Measurements from ENCODE around the gene EYS.

The EYS gene

GRCh38 chr6:65098349-65098748, 608.7 kb downstream of the EYS start:
- no peak overlapping the region for H3K9ac ChIP-seq (ENCODE audit: low read length)
- H3K4me1 ChIP-seq (ENCODE audit: control insufficient read depth, insufficient read depth, low read length) = no peaks in the 10 kb centered on the region
- no peaks in the 10 kb centered on the region for H3K27me3 ChIP-seq (ENCODE audit: control insufficient read depth, insufficient read depth, low read length)
- no peak overlapping the region for H3K27ac ChIP-seq (ENCODE audit: low read depth, low read length)
- H3K9me3 ChIP-seq (ENCODE audit: control insufficient read depth, insufficient read depth, low read depth, low read length) = no peaks in the 10 kb centered on the region
- H3K36me3 ChIP-seq (ENCODE audit: control insufficient read depth, insufficient read depth, low read length) = no peaks in the 10 kb centered on the region
- H3K4me3 ChIP-seq (ENCODE audit: low read depth, low read length) = no peak overlapping the region

GRCh38 chr6:65091561-65091960, 615.5 kb downstream of the EYS start:
- H3K9ac ChIP-seq (ENCODE audit: low read length) = no peak overlapping the region
- no peak overlapping the region for H3K27ac ChIP-seq (ENCODE audit: low read depth, low read length)
- H3K4me3 ChIP-seq (ENCODE audit: low read depth, low read length) = no peak overlapping the region
- H3K36me3 ChIP-seq (ENCODE audit: control insufficient read depth, insufficient read depth, low read length) = no peaks in the 10 kb centered on the region
- H3K9me3 ChIP-seq (ENCODE audit: control insufficient read depth, insufficient read depth, low read depth, low read length) = peaks cover 25% of the 10 kb centered on the region
- no peaks in the 10 kb centered on the region for H3K27me3 ChIP-seq (ENCODE audit: control insufficient read depth, insufficient read depth, low read length)
- no peaks in the 10 kb centered on the region for H3K4me1 ChIP-seq (ENCODE audit: control insufficient read depth, insufficient read depth, low read length)

GRCh38 chr6:65088575-65088974, 618.5 kb downstream of the EYS start:
- no peak overlapping the region for H3K9ac ChIP-seq (ENCODE audit: low read length)
- H3K4me1 ChIP-seq (ENCODE audit: control insufficient read depth, insufficient read depth, low read length) = no peaks in the 10 kb centered on the region
- no peak overlapping the region for H3K27ac ChIP-seq (ENCODE audit: low read depth, low read length)
- no peaks in the 10 kb centered on the region for H3K36me3 ChIP-seq (ENCODE audit: control insufficient read depth, insufficient read depth, low read length)
- H3K4me3 ChIP-seq (ENCODE audit: low read depth, low read length) = no peak overlapping the region
- no peaks in the 10 kb centered on the region for H3K27me3 ChIP-seq (ENCODE audit: control insufficient read depth, insufficient read depth, low read length)
- peaks cover 25% of the 10 kb centered on the region for H3K9me3 ChIP-seq (ENCODE audit: control insufficient read depth, insufficient read depth, low read depth, low read length)

GRCh38 chr6:65081756-65082155, 625.3 kb downstream of the EYS start:
- H3K9ac ChIP-seq (ENCODE audit: low read length) = no peak overlapping the region
- H3K4me3 ChIP-seq (ENCODE audit: low read depth, low read length) = no peak overlapping the region
- no peaks in the 10 kb centered on the region for H3K4me1 ChIP-seq (ENCODE audit: control insufficient read depth, insufficient read depth, low read length)
- no peaks in the 10 kb centered on the region for H3K27me3 ChIP-seq (ENCODE audit: control insufficient read depth, insufficient read depth, low read length)
- no peak overlapping the region for H3K27ac ChIP-seq (ENCODE audit: low read depth, low read length)
- no peaks in the 10 kb centered on the region for H3K36me3 ChIP-seq (ENCODE audit: control insufficient read depth, insufficient read depth, low read length)
- no peaks in the 10 kb centered on the region for H3K9me3 ChIP-seq (ENCODE audit: control insufficient read depth, insufficient read depth, low read depth, low read length)

- Histone ChIP-seq H3K36me3 (ENCODE audit: control insufficient read depth, insufficient read depth, low read length) (no peaks in the 10 kb centered on the region), H3K9ac (ENCODE audit: low read length) (no peak overlapping the region), H3K27ac (ENCODE audit: low read depth, low read length) (no peak overlapping the region), H3K4me3 (ENCODE audit: low read depth, low read length) (no peak overlapping the region), H3K4me1 (ENCODE audit: control insufficient read depth, insufficient read depth, low read length) (no peaks in the 10 kb centered on the region), H3K9me3 (ENCODE audit: control insufficient read depth, insufficient read depth, low read depth, low read length) (no peaks in the 10 kb centered on the region), H3K27me3 (ENCODE audit: control insufficient read depth, insufficient read depth, low read length) (no peaks in the 10 kb centered on the region)
Observed at GRCh38 chr6:65075705-65076230, 631.3 kb downstream of the EYS start.

- Histone ChIP-seq H3K27me3 (ENCODE audit: control insufficient read depth, insufficient read depth, low read length) (no peaks in the 10 kb centered on the region), H3K9ac (ENCODE audit: low read length) (no peak overlapping the region), H3K4me1 (ENCODE audit: control insufficient read depth, insufficient read depth, low read length) (no peaks in the 10 kb centered on the region), H3K4me3 (ENCODE audit: low read depth, low read length) (no peak overlapping the region), H3K36me3 (ENCODE audit: control insufficient read depth, insufficient read depth, low read length) (no peaks in the 10 kb centered on the region), H3K9me3 (ENCODE audit: control insufficient read depth, insufficient read depth, low read depth, low read length) (no peaks in the 10 kb centered on the region), H3K27ac (ENCODE audit: low read depth, low read length) (no peak overlapping the region)
Observed at GRCh38 chr6:65072500-65072899, 634.5 kb downstream of the EYS start.

- Histone ChIP-seq H3K4me3 (ENCODE audit: low read depth, low read length) (no peak overlapping the region), H3K9me3 (ENCODE audit: control insufficient read depth, insufficient read depth, low read depth, low read length) (no peaks in the 10 kb centered on the region), H3K27me3 (ENCODE audit: control insufficient read depth, insufficient read depth, low read length) (no peaks in the 10 kb centered on the region), H3K4me1 (ENCODE audit: control insufficient read depth, insufficient read depth, low read length) (no peaks in the 10 kb centered on the region), H3K36me3 (ENCODE audit: control insufficient read depth, insufficient read depth, low read length) (no peaks in the 10 kb centered on the region), H3K9ac (ENCODE audit: low read length) (no peak overlapping the region), H3K27ac (ENCODE audit: low read depth, low read length) (no peak overlapping the region)
Observed at GRCh38 chr6:65071480-65071879, 635.5 kb downstream of the EYS start.

- Histone ChIP-seq H3K9me3 (ENCODE audit: control insufficient read depth, insufficient read depth, low read depth, low read length) (no peaks in the 10 kb centered on the region), H3K27ac (ENCODE audit: low read depth, low read length) (no peak overlapping the region), H3K4me3 (ENCODE audit: low read depth, low read length) (no peak overlapping the region), H3K9ac (ENCODE audit: low read length) (no peak overlapping the region), H3K27me3 (ENCODE audit: control insufficient read depth, insufficient read depth, low read length) (no peaks in the 10 kb centered on the region), H3K36me3 (ENCODE audit: control insufficient read depth, insufficient read depth, low read length) (no peaks in the 10 kb centered on the region), H3K4me1 (ENCODE audit: control insufficient read depth, insufficient read depth, low read length) (no peaks in the 10 kb centered on the region)
Observed at GRCh38 chr6:65064844-65065243, 642.2 kb downstream of the EYS start.

GRCh38 chr6:65059568-65059967, 647.5 kb downstream of the EYS start:
- Histone ChIP-seq H3K27me3 (ENCODE audit: control insufficient read depth, insufficient read depth, low read length) (no peaks in the 10 kb centered on the region), H3K9ac (ENCODE audit: low read length) (no peak overlapping the region), H3K36me3 (ENCODE audit: control insufficient read depth, insufficient read depth, low read length) (no peaks in the 10 kb centered on the region), H3K4me3 (ENCODE audit: low read depth, low read length) (no peak overlapping the region), H3K27ac (ENCODE audit: low read depth, low read length) (no peak overlapping the region), H3K4me1 (ENCODE audit: control insufficient read depth, insufficient read depth, low read length) (no peaks in the 10 kb centered on the region), H3K9me3 (ENCODE audit: control insufficient read depth, insufficient read depth, low read depth, low read length) (no peaks in the 10 kb centered on the region)

- Histone ChIP-seq H3K9ac (ENCODE audit: low read length) (no peak overlapping the region), H3K27me3 (ENCODE audit: control insufficient read depth, insufficient read depth, low read length) (no peaks in the 10 kb centered on the region), H3K4me3 (ENCODE audit: low read depth, low read length) (no peak overlapping the region), H3K27ac (ENCODE audit: low read depth, low read length) (no peak overlapping the region), H3K9me3 (ENCODE audit: control insufficient read depth, insufficient read depth, low read depth, low read length) (no peaks in the 10 kb centered on the region), H3K4me1 (ENCODE audit: control insufficient read depth, insufficient read depth, low read length) (no peaks in the 10 kb centered on the region), H3K36me3 (ENCODE audit: control insufficient read depth, insufficient read depth, low read length) (no peaks in the 10 kb centered on the region)
Observed at GRCh38 chr6:65055545-65055944, 651.5 kb downstream of the EYS start.

GRCh38 chr6:65052626-65053025, 654.4 kb downstream of the EYS start:
- Histone ChIP-seq H3K27me3 (ENCODE audit: control insufficient read depth, insufficient read depth, low read length) (no peaks in the 10 kb centered on the region), H3K27ac (ENCODE audit: low read depth, low read length) (no peak overlapping the region), H3K4me1 (ENCODE audit: control insufficient read depth, insufficient read depth, low read length) (no peaks in the 10 kb centered on the region), H3K9me3 (ENCODE audit: control insufficient read depth, insufficient read depth, low read depth, low read length) (no peaks in the 10 kb centered on the region), H3K4me3 (ENCODE audit: low read depth, low read length) (no peak overlapping the region), H3K9ac (ENCODE audit: low read length) (no peak overlapping the region), H3K36me3 (ENCODE audit: control insufficient read depth, insufficient read depth, low read length) (no peaks in the 10 kb centered on the region)

GRCh38 chr6:65045801-65046200, 661.2 kb downstream of the EYS start:
- Histone ChIP-seq H3K27me3 (ENCODE audit: control insufficient read depth, insufficient read depth, low read length) (no peaks in the 10 kb centered on the region), H3K9me3 (ENCODE audit: control insufficient read depth, insufficient read depth, low read depth, low read length) (no peaks in the 10 kb centered on the region), H3K4me3 (ENCODE audit: low read depth, low read length) (no peak overlapping the region), H3K36me3 (ENCODE audit: control insufficient read depth, insufficient read depth, low read length) (no peaks in the 10 kb centered on the region), H3K4me1 (ENCODE audit: control insufficient read depth, insufficient read depth, low read length) (no peaks in the 10 kb centered on the region), H3K9ac (ENCODE audit: low read length) (no peak overlapping the region), H3K27ac (ENCODE audit: low read depth, low read length) (no peak overlapping the region)
